CD14-positive monocyte (primary cell): Measurements from ENCODE around the gene SDK1. TPM values are rescaled to one million over a fixed set of nuclear protein-coding genes. Genes with fewer than 3 reads are reported as not detected.

Source experiments
- DNase-seq, 3 donors: peaks; one replicate each; pipeline ENCODE4 v3.0.0-alpha.2; 2011 to 2022
- H2AFZ ChIP-seq: 2 replicates; pipeline ENCODE4 v1.6.0; 2012; ENCODE audit warnings: mild to moderate bottlenecking, low read depth, low read length, inconsistent platforms; ENCODE audit not compliant: insufficient read depth, poor library complexity, severe bottlenecking
- H3K27ac ChIP-seq, 2 donors: 1 replicate in 1 of 2; 2 replicates in 1 of 2; pipeline ENCODE4 v1.5.1; 2012 to 2013; ENCODE audit warnings: low read length in 2 of 2, control low read depth in 1 of 2, inconsistent platforms in 1 of 2, low read depth in 1 of 2, mild to moderate bottlenecking in 1 of 2
- H3K27me3 ChIP-seq, 2 donors: one replicate each; pipeline versions ENCODE4 v1.6.0 to v1.6.1; 2011 to 2013; ENCODE audit warnings: low read length in 2 of 2; ENCODE audit not compliant: control insufficient read depth in 2 of 2, insufficient read depth in 2 of 2
- H3K36me3 ChIP-seq, 2 donors: replicated peaks in 1 of 2; 1 replicate in 1 of 2; 2 replicates in 1 of 2; pipeline versions ENCODE4 v1.5.1 to v1.6.1; 2012 to 2013; ENCODE audit warnings: low read length in 2 of 2, control low read depth in 1 of 2, inconsistent platforms in 1 of 2, mild to moderate bottlenecking in 1 of 2; ENCODE audit not compliant: insufficient read depth in 2 of 2, control insufficient read depth in 1 of 2
- H3K4me1 ChIP-seq, 2 donors: 1 replicate in 1 of 2; 2 replicates in 1 of 2; pipeline versions ENCODE4 v1.5.1 to v1.6.1; 2012 to 2013; ENCODE audit warnings: low read length in 2 of 2, control low read depth in 1 of 2, inconsistent platforms in 1 of 2, mild to moderate bottlenecking in 1 of 2, moderate library complexity in 1 of 2; ENCODE audit not compliant: insufficient read depth in 2 of 2, control insufficient read depth in 1 of 2
- H3K4me2 ChIP-seq: replicated peaks from 2 replicates; pipeline ENCODE3; 2012; ENCODE audit warnings: low read length, moderate library complexity, mild to moderate bottlenecking; ENCODE audit not compliant: poor library complexity, severe bottlenecking; ENCODE audit errors: extremely low read depth
- H3K4me3 ChIP-seq, 3 experiments: fragments of 200-600 bp in 1 of 3; sonication (generic) in 1 of 3; replicated peaks in 1 of 3; 1 replicate in 2 of 3; 2 replicates in 1 of 3; pipeline ENCODE4 v1.5.1; 2011 to 2013; ENCODE audit warnings: low read length in 3 of 3, mild to moderate bottlenecking in 3 of 3, control low read depth in 2 of 3, low read depth in 2 of 3, inconsistent platforms in 1 of 3, moderate library complexity in 1 of 3
- H3K79me2 ChIP-seq: 2 replicates; pipeline ENCODE4 v1.6.0; 2012; ENCODE audit warnings: mild to moderate bottlenecking, control low read depth, inconsistent platforms, low read length, moderate library complexity; ENCODE audit not compliant: insufficient read depth
- H3K9ac ChIP-seq: 2 replicates; pipeline ENCODE4 v1.6.0; 2017; ENCODE audit warnings: low read length, mild to moderate bottlenecking; ENCODE audit not compliant: insufficient read depth, poor library complexity, severe bottlenecking
- H3K9me3 ChIP-seq, 2 donors: replicated peaks in 1 of 2; 1 replicate in 1 of 2; 2 replicates in 1 of 2; pipeline versions ENCODE4 v1.5.1 to v1.6.1; 2012 to 2013; ENCODE audit warnings: low read length in 2 of 2, control low read depth in 1 of 2; ENCODE audit not compliant: control insufficient read depth in 1 of 2, insufficient read depth in 1 of 2
- H4K20me1 ChIP-seq: 2 replicates; pipeline ENCODE4 v1.6.0; 2012; ENCODE audit warnings: mild to moderate bottlenecking, low read length, control low read depth, moderate library complexity; ENCODE audit not compliant: insufficient read depth
- H3K27ac Mint-ChIP-seq, 7 donors: one replicate each; pipeline ENCODE4 v1.8.0; 2020; ENCODE audit warnings: mild to moderate bottlenecking in 7 of 7, mixed read lengths in 7 of 7, moderate library complexity in 6 of 7, inconsistent platforms in 2 of 7
- H3K27me3 Mint-ChIP-seq, 3 donors: one replicate each; pipeline ENCODE4 v1.8.0; 2021 to 2022; ENCODE audit warnings: low read depth in 3 of 3, mild to moderate bottlenecking in 3 of 3, mixed read lengths in 3 of 3, moderate library complexity in 3 of 3, inconsistent platforms in 1 of 3
- H3K36me3 Mint-ChIP-seq, 2 donors: one replicate each; pipeline ENCODE4 v1.8.0; 2020; ENCODE audit warnings: mixed read lengths in 2 of 2, inconsistent platforms in 1 of 2, mild to moderate bottlenecking in 1 of 2
- H3K4me1 Mint-ChIP-seq: one replicate; pipeline ENCODE4 v1.8.0; 2020; ENCODE audit warnings: mild to moderate bottlenecking, mixed read lengths
- H3K4me3 Mint-ChIP-seq, 2 donors: one replicate each; pipeline ENCODE4 v1.8.0; 2020; ENCODE audit warnings: mild to moderate bottlenecking in 2 of 2, mixed read lengths in 2 of 2, moderate library complexity in 1 of 2
- H3K9me3 Mint-ChIP-seq, 7 donors: one replicate each; pipeline ENCODE4 v1.8.0; 2020 to 2022; ENCODE audit warnings: mixed read lengths in 7 of 7, mild to moderate bottlenecking in 6 of 7, moderate library complexity in 6 of 7, inconsistent platforms in 2 of 7
- CTCF ChIP-seq: fragments of 200-600 bp; IDR thresholded peaks from one replicate; pipeline ENCODE4 v1.8.0; 2022; ENCODE audit warnings: antibody characterized with exemption, mild to moderate bottlenecking
- WGBS: methylation state at CpG from one replicate; pipeline ENCODE4 v1.1.5; 2013; ENCODE audit warnings: missing lambda C conversion rate; ENCODE audit not compliant: insufficient coverage; 5-methylcytosine and 5-hydroxymethylcytosine counted together
- intact Hi-C, 2 donors: fragments of 100-400 bp; cut with micrococcal nuclease; formaldehyde crosslinking; loops; one replicate each; pipeline versions ENCODE4 v1.15.0 to v1.15.1; 2023
- polyA plus RNA-seq, 3 donors: library from polyadenylated mRNA; depleted of rRNA in 1 of 3; unstranded in 2 of 3; stranded (reverse) in 1 of 3; fragments of 300-500 nt in 2 of 3; fragments of >200 nt in 1 of 3; fragmentation: Illumina TruSeq in 2 of 3; gene quantifications; 1 replicate in 2 of 3; 2 replicates in 1 of 3; pipeline ENCODE4 v1.2.3, GENCODE V29; 2012 to 2021

Gene SDK1
- polyA plus RNA-seq, 3 donors = 0.01 TPM; not detected in 2

- H3K4me2 ChIP-seq = no peak overlapping the region
- WGBS = 67% methylated on average over 7 of the region's 7 CpGs
- no peaks in the 10 kb centered on the region for H3K36me3 ChIP-seq
- TF ChIP-seq CTCF = no peak
- DNase-seq = no peak
- no peak overlapping the region for H3K4me3 ChIP-seq
- no peaks in the 10 kb centered on the region for H3K27me3 ChIP-seq
- H3K79me2 ChIP-seq = no peaks in the 10 kb centered on the region
- no peaks in the 10 kb centered on the region for H4K20me1 ChIP-seq
- intact Hi-C loops = no loop called here
- Mint-ChIP-seq H3K27me3 (peaks cover 0 to 4% (median 0%) of the 10 kb centered on the region in 3 donors), H3K9me3 (peaks cover 2 to 22% (median 13%) of the 10 kb centered on the region in 7 donors), H3K4me3 (no peak overlapping the region), H3K36me3 (no peaks in the 10 kb centered on the region), H3K27ac (no peak overlapping the region), H3K4me1 (no peaks in the 10 kb centered on the region)
- H3K9ac ChIP-seq = no peak overlapping the region
- no peaks in the 10 kb centered on the region for H3K4me1 ChIP-seq
- no peak overlapping the region for H2AFZ ChIP-seq
- peaks cover 0 to 23% of the 10 kb centered on the region in 2 donors for H3K9me3 ChIP-seq
- H3K27ac ChIP-seq = no peak overlapping the region
Measured at GRCh38 chr7:3995187-3995586, 694.1 kb downstream of the SDK1 start.

GRCh38 chr7:3998060-3998459 is 697.0 kb downstream of the SDK1 start:
- Histone ChIP-seq H4K20me1 (no peaks in the 10 kb centered on the region), H3K27ac (no peak overlapping the region), H2AFZ (no peak overlapping the region), H3K36me3 (no peaks in the 10 kb centered on the region), H3K9me3 (peaks cover 0 to 4% of the 10 kb centered on the region in 2 donors), H3K4me3 (no peak overlapping the region), H3K79me2 (no peaks in the 10 kb centered on the region), H3K4me2 (no peak overlapping the region), H3K9ac (no peak overlapping the region), H3K4me1 (no peaks in the 10 kb centered on the region), H3K27me3 (no peaks in the 10 kb centered on the region)
- Mint-ChIP-seq H3K9me3 (peaks cover 0 to 13% (median 5%) of the 10 kb centered on the region in 7 donors), H3K4me1 (no peaks in the 10 kb centered on the region), H3K27ac (no peak overlapping the region), H3K27me3 (peaks cover 0 to 8% (median 3%) of the 10 kb centered on the region in 3 donors), H3K4me3 (no peak overlapping the region), H3K36me3 (no peaks in the 10 kb centered on the region)
- DNase-seq = no peak
- intact Hi-C loops = no loop called here
- WGBS = 83% methylated on average over 8 of the region's 11 CpGs
- TF ChIP-seq CTCF = no peak
